NCI-H1436 treated with DMSO at 0.1 percent for 48 hours (cell line): ENCODE data around the gene PCDHB15.
"Not testable (repeated sequence)": the region's sequence is repeated elsewhere in the genome, so short reads cannot be mapped to it uniquely, and the experiment has no call there.

Source experiments
- DNase-seq: peaks from one replicate; lab custom pipeline; 2025; lab: John Stamatoyannopoulos, UW

PCDHB15 gene

GRCh38 chr5:141245250-141245717 lies at the start of gene PCDHB15:
PCDHB15 (plus strand) TSS chr5:141245395; CDS start chr5:141245579, 184 bp downstream.
- no peak for DNase-seq

DNA sequence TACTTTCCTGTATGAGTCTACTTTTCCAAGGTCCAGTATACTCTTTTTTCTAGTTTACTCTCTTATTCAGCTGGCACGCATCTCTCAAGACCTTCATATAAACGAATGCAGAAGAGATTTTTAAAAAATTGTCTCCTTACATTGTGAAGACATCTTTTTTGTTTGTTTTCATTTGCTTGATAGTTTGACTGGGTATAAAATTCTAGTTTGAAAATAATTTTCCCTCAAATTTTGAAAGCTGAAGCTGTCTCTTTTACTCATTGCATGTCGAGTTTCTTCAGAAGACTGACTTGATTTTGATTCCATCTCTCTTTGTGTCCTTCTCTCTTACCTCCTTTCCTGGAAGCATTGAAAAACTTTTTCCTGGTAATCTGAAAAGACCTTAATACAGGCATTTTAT lies 48.8 kb upstream of the PCDHB15 start:
- no peak for DNase-seq

- DNase-seq, result no peak
Measured at GRCh38 chr5:141199359-141200235, 45.6 kb upstream of the PCDHB15 start, which contains the start of gene PCDHB11. PCDHB11 (plus strand) TSS chr5:141199627; CDS start chr5:141199775, 148 bp downstream.

DNA sequence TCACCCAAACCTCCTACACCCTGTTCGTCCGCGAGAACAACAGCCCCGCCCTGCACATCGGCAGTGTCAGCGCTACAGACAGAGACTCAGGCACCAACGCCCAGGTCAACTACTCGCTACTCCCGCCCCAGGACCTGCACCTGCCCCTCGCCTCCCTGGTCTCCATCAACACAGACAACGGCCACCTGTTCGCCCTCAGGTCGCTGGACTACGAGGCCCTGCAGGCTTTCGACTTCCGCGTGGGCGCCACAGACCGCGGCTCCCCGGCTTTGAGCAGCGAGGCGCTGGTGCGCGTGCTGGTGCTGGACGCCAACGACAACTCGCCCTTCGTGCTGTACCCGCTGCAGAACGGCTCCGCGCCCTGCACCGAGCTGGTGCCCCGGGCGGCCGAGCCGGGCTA lies 44.1 kb upstream of the PCDHB15 start:
- DNase-seq, result not testable (repeated sequence)

- DNase-seq, result not testable (repeated sequence)
Measured at GRCh38 chr5:141201646-141202045, 43.5 kb upstream of the PCDHB15 start.

- DNase-seq, result no peak
Measured at GRCh38 chr5:141208478-141208877, 36.7 kb upstream of the PCDHB15 start, which contains the start of gene PCDHB12. PCDHB12 (plus strand) TSS chr5:141208719; CDS start chr5:141208908, 189 bp downstream.

GRCh38 chr5:141210281-141210680 lies 34.9 kb upstream of the PCDHB15 start:
- not testable (repeated sequence) for DNase-seq

- not testable (repeated sequence) for DNase-seq
Measured at GRCh38 chr5:141210849-141211248, 34.3 kb upstream of the PCDHB15 start.

- DNase-seq, result not testable (repeated sequence)
Measured at GRCh38 chr5:141213656-141214339, 31.4 kb upstream of the PCDHB15 start, which contains the start of gene PCDHB13. PCDHB13 (plus strand) TSS chr5:141213919; CDS start chr5:141214124, 205 bp downstream.

DNA sequence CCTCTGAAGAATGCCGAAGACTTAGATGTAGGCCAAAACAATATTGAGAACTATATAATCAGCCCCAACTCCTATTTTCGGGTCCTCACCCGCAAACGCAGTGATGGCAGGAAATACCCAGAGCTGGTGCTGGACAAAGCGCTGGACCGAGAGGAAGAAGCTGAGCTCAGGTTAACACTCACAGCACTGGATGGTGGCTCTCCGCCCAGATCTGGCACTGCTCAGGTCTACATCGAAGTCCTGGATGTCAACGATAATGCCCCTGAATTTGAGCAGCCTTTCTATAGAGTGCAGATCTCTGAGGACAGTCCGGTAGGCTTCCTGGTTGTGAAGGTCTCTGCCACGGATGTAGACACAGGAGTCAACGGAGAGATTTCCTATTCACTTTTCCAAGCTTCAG lies 30.6 kb upstream of the PCDHB15 start:
- DNase-seq, result not testable (repeated sequence)

DNA sequence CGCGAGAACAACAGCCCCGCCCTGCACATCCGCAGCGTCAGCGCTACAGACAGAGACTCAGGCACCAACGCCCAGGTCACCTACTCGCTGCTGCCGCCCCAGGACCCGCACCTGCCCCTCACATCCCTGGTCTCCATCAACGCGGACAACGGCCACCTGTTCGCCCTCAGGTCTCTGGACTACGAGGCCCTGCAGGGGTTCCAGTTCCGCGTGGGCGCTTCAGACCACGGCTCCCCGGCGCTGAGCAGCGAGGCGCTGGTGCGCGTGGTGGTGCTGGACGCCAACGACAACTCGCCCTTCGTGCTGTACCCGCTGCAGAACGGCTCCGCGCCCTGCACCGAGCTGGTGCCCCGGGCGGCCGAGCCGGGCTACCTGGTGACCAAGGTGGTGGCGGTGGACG lies 29.7 kb upstream of the PCDHB15 start:
- DNase-seq, result not testable (repeated sequence)

GRCh38 chr5:141216035-141216434 lies 29.2 kb upstream of the PCDHB15 start:
- DNase-seq, result not testable (repeated sequence)

GRCh38 chr5:141223112-141223783 lies 21.9 kb upstream of the PCDHB15 start, which contains the start of gene PCDHB14:
PCDHB14 (plus strand) TSS chr5:141223343; CDS start chr5:141223506, 163 bp downstream.
- DNase-seq, result no peak

DNA sequence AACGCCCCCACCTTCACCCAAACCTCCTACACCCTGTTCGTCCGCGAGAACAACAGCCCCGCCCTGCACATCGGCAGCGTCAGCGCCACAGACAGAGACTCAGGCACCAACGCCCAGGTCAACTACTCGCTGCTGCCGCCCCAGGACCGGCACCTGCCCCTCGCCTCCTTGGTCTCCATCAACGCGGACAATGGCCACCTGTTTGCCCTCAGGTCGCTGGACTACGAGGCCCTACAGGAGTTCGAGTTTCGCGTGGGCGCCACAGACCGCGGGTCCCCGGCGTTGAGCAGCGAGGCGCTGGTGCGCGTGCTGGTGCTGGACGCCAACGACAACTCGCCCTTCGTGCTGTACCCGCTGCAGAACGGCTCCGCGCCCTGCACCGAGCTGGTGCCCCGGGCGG lies 20.4 kb upstream of the PCDHB15 start:
- not testable (repeated sequence) for DNase-seq

DNA sequence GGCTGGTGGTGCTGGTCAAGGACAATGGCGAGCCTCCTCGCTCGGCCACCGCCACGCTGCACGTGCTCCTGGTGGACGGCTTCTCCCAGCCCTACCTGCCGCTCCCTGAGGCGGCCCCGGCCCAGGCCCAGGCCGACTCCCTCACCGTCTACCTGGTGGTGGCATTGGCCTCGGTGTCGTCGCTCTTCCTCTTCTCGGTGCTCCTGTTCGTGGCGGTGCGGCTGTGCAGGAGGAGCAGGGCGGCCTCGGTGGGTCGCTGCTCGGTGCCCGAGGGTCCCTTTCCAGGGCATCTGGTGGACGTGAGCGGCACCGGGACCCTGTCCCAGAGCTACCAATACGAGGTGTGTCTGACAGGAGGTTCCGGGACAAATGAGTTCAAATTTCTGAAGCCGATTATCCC lies 19.8 kb upstream of the PCDHB15 start:
- not testable (repeated sequence) for DNase-seq

- DNase-seq, result no peak
Measured at GRCh38 chr5:141234109-141234667, 11.0 kb upstream of the PCDHB15 start.

GRCh38 chr5:141235922-141236321 lies 9.3 kb upstream of the PCDHB15 start:
- DNase-seq, result not testable (repeated sequence)

DNA sequence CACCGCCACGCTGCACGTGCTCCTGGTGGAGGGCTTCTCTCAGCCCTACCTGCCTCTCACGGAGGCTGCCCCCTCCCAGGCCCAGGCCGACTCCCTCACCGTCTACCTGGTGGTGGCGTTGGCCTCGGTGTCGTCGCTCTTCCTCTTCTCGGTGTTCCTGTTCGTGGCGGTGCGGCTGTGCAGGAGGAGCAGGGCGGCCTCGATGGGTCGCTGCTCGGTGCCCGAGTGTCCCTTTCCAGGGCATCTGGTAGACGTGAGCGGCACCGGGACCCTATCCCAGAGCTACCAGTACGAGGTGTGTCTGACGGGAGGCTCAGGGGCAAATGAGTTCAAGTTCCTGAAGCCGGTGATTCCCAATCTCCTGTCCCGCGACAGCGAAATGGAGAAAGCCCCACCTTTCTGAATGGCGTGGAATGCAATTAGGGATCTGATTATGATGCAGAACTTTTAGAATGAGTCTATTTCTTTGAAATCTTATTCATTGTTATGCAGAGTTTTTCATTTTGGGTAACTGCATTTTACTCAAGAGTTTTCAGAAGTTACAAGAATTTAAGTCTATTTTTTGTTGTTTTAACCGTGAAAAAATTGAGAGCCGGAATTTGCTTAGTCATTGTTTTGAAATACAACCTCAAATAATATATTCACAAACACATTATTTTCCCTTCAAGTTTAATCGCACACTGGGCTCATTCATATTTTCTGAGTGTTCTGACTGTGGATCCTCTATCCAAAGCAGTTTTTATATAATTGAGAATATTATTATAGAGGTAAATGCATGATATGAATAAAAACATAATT lies 8.5 kb upstream of the PCDHB15 start:
- no peak for DNase-seq

DNA sequence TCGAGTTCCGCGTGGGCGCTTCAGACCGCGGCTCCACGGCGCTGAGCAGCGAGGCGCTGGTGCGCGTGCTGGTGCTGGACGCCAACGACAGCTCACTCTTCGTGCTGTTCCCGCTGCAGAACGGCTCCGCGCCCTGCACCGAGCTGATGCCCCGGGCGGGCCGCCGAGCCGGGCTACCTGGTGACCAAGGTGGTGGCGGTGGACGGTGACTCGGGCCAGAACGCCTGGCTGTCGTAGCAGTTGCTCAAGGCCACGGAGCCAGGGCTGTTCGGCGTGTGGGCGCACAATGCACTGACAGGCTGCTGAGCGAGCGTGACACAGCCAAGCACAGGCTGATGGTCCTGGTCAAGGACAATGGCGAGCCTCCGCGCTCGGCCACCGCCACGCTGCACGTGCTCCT lies 3.7 kb upstream of the PCDHB15 start:
- no peak for DNase-seq

DNA sequence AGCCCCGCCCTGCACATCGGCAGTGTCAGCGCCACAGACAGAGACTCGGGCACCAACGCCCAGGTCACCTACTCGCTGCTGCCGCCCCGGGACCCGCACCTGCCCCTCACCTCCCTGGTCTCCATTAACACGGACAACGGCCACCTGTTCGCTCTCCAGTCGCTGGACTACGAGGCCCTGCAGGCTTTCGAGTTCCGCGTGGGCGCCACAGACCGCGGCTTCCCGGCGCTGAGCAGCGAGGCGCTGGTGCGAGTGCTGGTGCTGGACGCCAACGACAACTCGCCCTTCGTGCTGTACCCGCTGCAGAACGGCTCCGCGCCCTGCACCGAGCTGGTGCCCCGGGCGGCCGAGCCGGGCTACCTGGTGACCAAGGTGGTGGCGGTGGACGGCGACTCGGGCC lies 1.8 kb downstream of the PCDHB15 start:
- not testable (repeated sequence) for DNase-seq

- DNase-seq, result not testable (repeated sequence)
Measured at GRCh38 chr5:141247434-141247833, 2.2 kb downstream of the PCDHB15 start.
